C1 segment of cervical spinal cord (tissue), 14 donors: Measurements from ENCODE around the gene ZNF750.

Experiments
- DNase-seq, 14 donors: peaks; one replicate each; lab custom pipeline; 2025; lab: John Stamatoyannopoulos, UW

The ZNF750 gene

GRCh38 chr17:82839617-82840292 lies at the start of gene ZNF750:
ZNF750 (minus strand) TSS chr17:82840022; CDS start chr17:82832454, 7,568 bp downstream.
- no peak for DNase-seq

- peak in 5 of 14 donors; percentile 23 to 49 (median 35) for DNase-seq
Measured at GRCh38 chr17:82888583-82889495, 49.0 kb upstream of the ZNF750 start.

- DNase-seq = no peak
Measured at GRCh38 chr17:82887255-82888164, 47.7 kb upstream of the ZNF750 start.

- no peak for DNase-seq
Measured at GRCh38 chr17:82884970-82885353, 45.1 kb upstream of the ZNF750 start.

- DNase-seq = no peak
Measured at GRCh38 chr17:82884341-82884969, 44.6 kb upstream of the ZNF750 start.

- no peak for DNase-seq
Measured at GRCh38 chr17:82883419-82884031, 43.7 kb upstream of the ZNF750 start.

GRCh38 chr17:82882715-82883418 lies 43.0 kb upstream of the ZNF750 start:
- DNase-seq = peak in 1 of 14 donors; percentile 43

GRCh38 chr17:82881900-82882714 lies 42.3 kb upstream of the ZNF750 start:
- peak in 9 of 14 donors; percentile 10 to 62 (median 31) for DNase-seq

GRCh38 chr17:82881324-82881823 lies 41.6 kb upstream of the ZNF750 start:
- DNase-seq = peak in 2 of 14 donors; percentile 20 to 46

GRCh38 chr17:82880620-82881323 lies 41.0 kb upstream of the ZNF750 start:
- DNase-seq = peak in 1 of 14 donors; percentile 46

- DNase-seq = no peak
Measured at GRCh38 chr17:82879241-82879640, 39.4 kb upstream of the ZNF750 start.

GRCh38 chr17:82878527-82878926 lies 38.7 kb upstream of the ZNF750 start:
- no peak for DNase-seq

- peak in 13 of 14 donors; percentile 18 to 95 (median 57) for DNase-seq
Measured at GRCh38 chr17:82876602-82877379, 37.0 kb upstream of the ZNF750 start.

- DNase-seq = no peak
Measured at GRCh38 chr17:82876149-82876548, 36.3 kb upstream of the ZNF750 start.

- no peak for DNase-seq
Measured at GRCh38 chr17:82875407-82875856, 35.6 kb upstream of the ZNF750 start.

- no peak for DNase-seq
Measured at GRCh38 chr17:82874011-82874835, 34.4 kb upstream of the ZNF750 start.
